Mesendoderm (in vitro differentiated cells): ENCODE measurements around the gene LCP1.

Experiments
- DNase-seq: peaks from one replicate; pipeline ENCODE4 v3.0.0; 2013
- H2AK5ac ChIP-seq: 2 replicates; pipeline ENCODE4 v1.6.1; 2013; ENCODE audit warnings: low read length, inconsistent platforms
- H2BK120ac ChIP-seq: 2 replicates; pipeline ENCODE4 v1.6.1; 2013; ENCODE audit warnings: low read depth, mild to moderate bottlenecking, low read length, moderate library complexity, mixed read lengths
- H2BK15ac ChIP-seq: replicated peaks from 2 replicates; pipeline ENCODE4 v1.6.1; 2013; ENCODE audit warnings: low read depth, mild to moderate bottlenecking, moderate library complexity
- H2BK5ac ChIP-seq: 2 replicates; pipeline ENCODE4 v1.6.1; 2013; ENCODE audit warnings: low read length, inconsistent platforms
- H3K18ac ChIP-seq: 2 replicates; pipeline ENCODE4 v1.6.1; 2013; ENCODE audit warnings: mild to moderate bottlenecking, low read length, mixed read lengths
- H3K23ac ChIP-seq: one replicate; pipeline ENCODE4 v1.6.1; 2013; ENCODE audit warnings: low read length
- H3K27ac ChIP-seq: 2 replicates; pipeline ENCODE4 v1.5.1; 2013; ENCODE audit warnings: low read depth, mild to moderate bottlenecking, inconsistent platforms, low read length, moderate library complexity
- H3K27me3 ChIP-seq: 2 replicates; pipeline ENCODE4 v1.6.1; 2013; ENCODE audit warnings: low read length, control low read depth, mild to moderate bottlenecking, inconsistent platforms; ENCODE audit not compliant: insufficient read depth, poor library complexity
- H3K36me3 ChIP-seq: 2 replicates; pipeline ENCODE4 v1.6.1; 2013; ENCODE audit warnings: low read length, inconsistent platforms; ENCODE audit not compliant: control insufficient read depth, insufficient read depth
- H3K4ac ChIP-seq: one replicate; pipeline ENCODE4 v1.6.1; 2013; ENCODE audit warnings: low read depth, mild to moderate bottlenecking, low read length, moderate library complexity
- H3K4me1 ChIP-seq: 2 replicates; pipeline ENCODE4 v1.6.1; 2013; ENCODE audit warnings: low read depth, low read length, inconsistent platforms; ENCODE audit not compliant: control insufficient read depth
- H3K4me2 ChIP-seq: 2 replicates; pipeline ENCODE4 v1.6.1; 2013; ENCODE audit warnings: low read length
- H3K4me3 ChIP-seq: 2 replicates; pipeline ENCODE4 v1.5.1; 2013; ENCODE audit warnings: mild to moderate bottlenecking, low read length
- H3K56ac ChIP-seq: one replicate; pipeline ENCODE4 v1.6.1; 2013; ENCODE audit warnings: low read length
- H3K79me1 ChIP-seq: 2 replicates; pipeline ENCODE4 v1.6.1; 2013; ENCODE audit warnings: low read length, inconsistent platforms
- H3K79me2 ChIP-seq: 2 replicates; pipeline ENCODE4 v1.6.1; 2013; ENCODE audit warnings: mild to moderate bottlenecking, low read length; ENCODE audit not compliant: control insufficient read depth, insufficient read depth
- H3K9ac ChIP-seq: 2 replicates; pipeline ENCODE4 v1.6.1; 2013; ENCODE audit warnings: low read length, inconsistent platforms
- H4K5ac ChIP-seq: one replicate; pipeline ENCODE4 v1.6.1; 2013; ENCODE audit warnings: low read length
- H4K8ac ChIP-seq: one replicate; pipeline ENCODE4 v1.6.1; 2013; ENCODE audit warnings: low read depth, mild to moderate bottlenecking, control low read depth, low read length, moderate library complexity
- WGBS: extraction: QIAGEN DNeasy Blood & Tissue Kit; methylation state at CpG from one replicate; pipeline ENCODE4 v1.1.7; 2013; ENCODE audit warnings: low lambda C conversion rate, missing lambda C conversion rate; ENCODE audit not compliant: insufficient coverage; ENCODE audit errors: extremely low coverage; 5-methylcytosine and 5-hydroxymethylcytosine counted together

The LCP1 gene

DNA sequence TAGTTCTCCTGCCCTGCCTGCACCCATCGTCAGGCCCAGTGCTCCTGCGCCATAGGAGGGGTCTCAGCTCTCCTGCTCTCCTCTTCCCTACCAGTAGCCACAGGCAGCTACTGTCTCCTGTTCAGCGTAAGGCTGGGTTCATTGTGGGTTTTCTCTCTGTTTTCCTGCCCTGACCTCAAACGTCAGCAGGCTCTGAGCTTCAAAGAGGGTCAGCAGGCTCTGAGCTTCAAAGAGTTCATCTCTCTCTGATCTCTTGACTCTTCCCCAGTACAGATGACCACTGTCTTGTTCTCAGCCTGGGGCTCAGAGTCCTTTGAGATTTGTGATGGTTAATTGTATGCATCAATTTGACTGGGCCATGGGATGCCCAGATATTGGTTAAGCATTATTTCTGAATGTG, 72.5 kb downstream of the LCP1 start:
- Histone ChIP-seq H2AK5ac (no peak overlapping the region), H3K4me1 (no peaks in the 10 kb centered on the region), H3K4me3 (no peak overlapping the region), H3K4me2 (no peak overlapping the region), H2BK15ac (no peak overlapping the region), H3K27ac (no peak overlapping the region), H3K79me2 (no peaks in the 10 kb centered on the region), H2BK5ac (no peak overlapping the region), H4K5ac (no peak overlapping the region), H3K36me3 (no peaks in the 10 kb centered on the region), H3K9ac (no peak overlapping the region), H3K79me1 (no peaks in the 10 kb centered on the region), H3K18ac (no peak overlapping the region), H3K27me3 (no peaks in the 10 kb centered on the region), H3K23ac (no peak overlapping the region), H3K56ac (no peak overlapping the region), H4K8ac (no peak overlapping the region), H2BK120ac (no peak overlapping the region), H3K4ac (no peak overlapping the region)
- no peak for DNase-seq
- WGBS, result no CpG with 5 or more reads among the region's 4 CpGs

DNA sequence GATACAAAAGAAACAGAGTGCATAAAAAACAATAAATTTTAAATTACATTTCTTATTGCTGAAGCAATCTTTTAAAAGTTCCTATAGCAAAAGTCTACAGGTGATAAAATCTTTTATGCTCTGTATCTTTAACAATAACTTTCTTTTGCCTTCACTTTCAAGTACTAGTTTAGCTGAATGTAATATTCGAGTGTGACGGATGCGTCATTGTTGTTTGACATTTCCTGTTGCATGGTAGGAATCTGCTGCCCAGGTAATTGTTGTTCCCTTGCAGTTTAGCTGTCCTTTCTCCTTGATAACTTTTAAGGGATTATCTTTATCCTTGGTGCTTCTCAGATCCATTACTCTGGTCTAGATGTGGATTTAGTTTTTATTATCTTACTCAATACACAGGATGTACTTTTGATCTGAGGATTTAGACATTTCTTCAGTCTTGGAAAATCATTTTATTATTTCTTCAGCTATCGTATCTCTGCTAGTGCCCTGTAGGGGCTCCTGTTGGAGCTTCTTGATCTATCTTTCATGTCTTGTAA, 75.1 kb downstream of the LCP1 start:
- no peak overlapping the region for H2BK15ac ChIP-seq
- H3K79me1 ChIP-seq, result no peaks in the 10 kb centered on the region
- no peak overlapping the region for H2AK5ac ChIP-seq
- no peaks in the 10 kb centered on the region for H3K36me3 ChIP-seq
- no peak overlapping the region for H4K5ac ChIP-seq
- H4K8ac ChIP-seq, result no peak overlapping the region
- no peak overlapping the region for H3K4me2 ChIP-seq
- no CpG with 5 or more reads among the region's 4 CpGs for WGBS
- H3K56ac ChIP-seq, result no peak overlapping the region
- no peak overlapping the region for H3K4ac ChIP-seq
- H2BK120ac ChIP-seq, result no peak overlapping the region
- no peak overlapping the region for H2BK5ac ChIP-seq
- no peak overlapping the region for H3K4me3 ChIP-seq
- peak; percentile 13 for DNase-seq
- no peaks in the 10 kb centered on the region for H3K79me2 ChIP-seq
- no peak overlapping the region for H3K9ac ChIP-seq
- no peaks in the 10 kb centered on the region for H3K4me1 ChIP-seq
- H3K18ac ChIP-seq, result no peak overlapping the region
- H3K23ac ChIP-seq, result no peak overlapping the region
- no peak overlapping the region for H3K27ac ChIP-seq
- H3K27me3 ChIP-seq, result no peaks in the 10 kb centered on the region

DNA sequence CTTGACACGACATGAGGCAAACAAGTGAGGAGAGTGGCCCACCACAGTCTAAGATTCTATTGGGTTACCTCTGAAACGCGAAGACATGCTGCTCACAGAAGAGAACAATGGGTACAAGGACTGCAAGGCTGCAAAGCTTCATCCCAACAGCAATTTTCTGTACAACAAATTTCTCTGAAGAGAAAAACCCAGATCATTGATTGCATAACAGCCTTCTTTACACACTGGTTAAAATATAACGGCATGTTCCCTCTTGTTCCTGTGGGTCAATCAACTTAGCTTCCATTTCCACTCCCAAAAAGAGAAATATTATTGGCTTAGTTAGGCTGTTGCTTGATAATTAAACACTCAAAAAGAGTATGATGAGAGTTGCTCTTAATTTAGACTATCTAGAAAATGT, 77.1 kb downstream of the LCP1 start, which contains the start of gene CPB2:
Gene CPB2, minus strand, starts transcription at position 166 of the 400 bp plus-strand sequence. Its CDS starts 24 bp downstream, at position 142.
- Histone ChIP-seq H3K36me3 (no peaks in the 10 kb centered on the region), H2BK15ac (no peak within 1 kb of the TSS), H3K23ac (no peak within 1 kb of the TSS), H2BK120ac (no peak within 1 kb of the TSS), H3K4me2 (no peak within 1 kb of the TSS), H3K4ac (no peak within 1 kb of the TSS), H4K8ac (no peak within 1 kb of the TSS), H3K9ac (no peak within 1 kb of the TSS), H3K18ac (no peak within 1 kb of the TSS), H3K79me1 (no peaks in the 10 kb centered on the region), H3K79me2 (no peaks in the 10 kb centered on the region), H2BK5ac (no peak within 1 kb of the TSS), H3K27ac (no peak within 1 kb of the TSS), H2AK5ac (no peak within 1 kb of the TSS), H3K56ac (no peak within 1 kb of the TSS), H3K27me3 (no peaks in the 10 kb centered on the region), H3K4me3 (no peak within 1 kb of the TSS), H4K5ac (no peak within 1 kb of the TSS), H3K4me1 (no peaks in the 10 kb centered on the region)
- no peak for DNase-seq
- no CpG with 5 or more reads among the region's 4 CpGs for WGBS

DNA sequence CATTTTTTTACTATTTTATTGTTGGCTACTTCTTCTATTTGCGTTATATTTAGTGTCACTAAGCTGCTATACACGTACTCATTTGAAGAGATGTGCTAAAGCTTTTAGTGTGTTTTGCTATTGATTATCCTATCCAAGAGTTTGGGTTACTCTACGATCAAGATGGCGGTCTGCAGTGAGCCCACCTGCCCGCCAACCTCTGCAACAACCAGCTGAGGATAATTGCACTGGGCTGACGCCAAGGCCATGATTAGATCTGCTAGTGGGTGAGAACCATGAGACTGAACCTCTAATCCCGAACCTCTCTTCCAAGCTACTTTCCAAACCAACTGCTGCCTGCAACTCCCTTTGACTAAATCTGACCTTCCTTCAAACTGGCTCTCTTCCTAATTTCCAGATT, 78.9 kb downstream of the LCP1 start:
- no peaks in the 10 kb centered on the region for H3K79me2 ChIP-seq
- no peaks in the 10 kb centered on the region for H3K36me3 ChIP-seq
- no peak overlapping the region for H2AK5ac ChIP-seq
- no peak overlapping the region for H3K18ac ChIP-seq
- no peaks in the 10 kb centered on the region for H3K27me3 ChIP-seq
- no peak overlapping the region for H2BK120ac ChIP-seq
- H3K4me2 ChIP-seq, result no peak overlapping the region
- no peak overlapping the region for H4K5ac ChIP-seq
- H3K4me3 ChIP-seq, result no peak overlapping the region
- no peak overlapping the region for H2BK15ac ChIP-seq
- H3K4me1 ChIP-seq, result no peaks in the 10 kb centered on the region
- H3K56ac ChIP-seq, result no peak overlapping the region
- H2BK5ac ChIP-seq, result no peak overlapping the region
- no CpG with 5 or more reads among the region's 7 CpGs for WGBS
- no peak overlapping the region for H4K8ac ChIP-seq
- no peak overlapping the region for H3K9ac ChIP-seq
- H3K79me1 ChIP-seq, result no peaks in the 10 kb centered on the region
- H3K4ac ChIP-seq, result no peak overlapping the region
- DNase-seq, result no peak
- no peak overlapping the region for H3K23ac ChIP-seq
- H3K27ac ChIP-seq, result no peak overlapping the region

DNA sequence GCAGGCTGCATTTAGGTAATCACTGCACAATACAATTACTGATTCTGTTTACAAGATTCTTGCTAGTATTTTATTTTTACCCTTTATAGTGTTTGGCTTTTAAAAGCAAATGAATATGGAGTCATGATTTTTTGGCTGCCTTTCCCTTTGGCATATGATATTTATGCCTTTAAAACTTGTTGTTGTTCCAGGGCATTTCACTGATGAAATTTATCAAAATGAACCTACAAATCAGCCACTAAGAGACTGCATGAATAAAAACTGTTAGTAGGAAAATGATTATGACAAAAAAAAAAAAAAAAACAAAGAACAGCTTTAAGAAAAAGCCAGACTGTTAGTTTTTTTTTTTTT, 79.7 kb downstream of the LCP1 start:
- no peak overlapping the region for H2BK120ac ChIP-seq
- H2BK15ac ChIP-seq, result no peak overlapping the region
- DNase-seq, result no peak
- H3K4me1 ChIP-seq, result no peaks in the 10 kb centered on the region
- H3K4me3 ChIP-seq, result no peak overlapping the region
- no peak overlapping the region for H4K8ac ChIP-seq
- no peak overlapping the region for H3K18ac ChIP-seq
- no peak overlapping the region for H2BK5ac ChIP-seq
- no peaks in the 10 kb centered on the region for H3K79me2 ChIP-seq
- H3K27me3 ChIP-seq, result no peaks in the 10 kb centered on the region
- no peak overlapping the region for H3K23ac ChIP-seq
- H3K4me2 ChIP-seq, result no peak overlapping the region
- no peak overlapping the region for H3K4ac ChIP-seq
- no peak overlapping the region for H4K5ac ChIP-seq
- H3K27ac ChIP-seq, result no peak overlapping the region
- no peak overlapping the region for H2AK5ac ChIP-seq
- no peak overlapping the region for H3K56ac ChIP-seq
- no peaks in the 10 kb centered on the region for H3K79me1 ChIP-seq
- H3K36me3 ChIP-seq, result no peaks in the 10 kb centered on the region
- H3K9ac ChIP-seq, result no peak overlapping the region

DNA sequence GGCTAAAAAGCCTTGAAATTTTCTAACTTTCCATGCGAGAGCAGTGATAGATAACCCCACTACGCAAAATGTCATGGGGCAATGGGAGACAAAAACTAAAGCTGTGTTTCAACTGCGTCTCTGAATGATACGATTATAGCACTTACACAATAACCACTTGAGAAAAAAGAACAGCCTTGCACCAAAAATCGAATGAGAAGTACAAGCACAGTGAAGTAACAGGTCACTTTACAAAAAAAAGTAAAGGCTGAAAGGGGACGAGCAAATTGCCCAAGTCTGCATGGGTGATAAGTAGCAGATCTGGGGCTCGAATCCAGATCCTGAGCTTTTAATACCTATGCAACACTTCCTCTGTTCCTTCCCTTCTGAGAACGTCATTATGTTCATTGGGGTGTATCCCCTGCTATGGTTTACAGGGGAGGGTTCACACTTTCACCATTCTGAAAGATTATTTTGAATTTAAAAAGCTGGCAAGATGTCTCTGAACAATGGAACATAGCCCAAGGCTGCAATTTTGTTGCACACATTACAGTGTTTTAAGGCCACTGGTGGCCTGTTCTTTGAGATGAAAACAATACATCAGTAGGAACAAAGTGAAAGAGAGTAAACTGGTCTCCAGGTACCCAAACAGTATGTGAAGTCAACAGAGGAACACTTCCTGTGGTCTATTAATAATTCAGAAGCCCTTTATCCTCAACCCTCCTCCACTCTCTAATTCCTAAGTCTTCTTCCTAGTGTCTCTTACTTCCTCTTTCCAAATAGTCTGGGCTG, 80.3 kb downstream of the LCP1 start:
- Histone ChIP-seq H3K27me3 (no peaks in the 10 kb centered on the region), H3K4me1 (no peaks in the 10 kb centered on the region), H3K79me2 (no peaks in the 10 kb centered on the region), H3K56ac (no peak overlapping the region), H3K23ac (no peak overlapping the region), H3K9ac (no peak overlapping the region), H3K4me2 (no peak overlapping the region), H3K4me3 (no peak overlapping the region), H3K79me1 (no peaks in the 10 kb centered on the region), H3K36me3 (no peaks in the 10 kb centered on the region), H3K18ac (no peak overlapping the region), H2AK5ac (no peak overlapping the region), H2BK15ac (no peak overlapping the region), H4K8ac (no peak overlapping the region), H2BK120ac (no peak overlapping the region), H3K4ac (no peak overlapping the region), H2BK5ac (no peak overlapping the region), H3K27ac (no peak overlapping the region), H4K5ac (no peak overlapping the region)
- DNase-seq, result no peak
- WGBS, result no CpG with 5 or more reads among the region's 8 CpGs
